ENCODE results near the gene ITPR1. TPM values are rescaled to one million over a fixed set of nuclear protein-coding genes. Genes with fewer than 3 reads are reported as not detected.
A peak's percentile ranks its signal among the peaks of the same experiment; 100 is the strongest.

The ITPR1 gene
- total RNA-seq, 1 donor from 2014 or later: 121 TPM

DNA sequence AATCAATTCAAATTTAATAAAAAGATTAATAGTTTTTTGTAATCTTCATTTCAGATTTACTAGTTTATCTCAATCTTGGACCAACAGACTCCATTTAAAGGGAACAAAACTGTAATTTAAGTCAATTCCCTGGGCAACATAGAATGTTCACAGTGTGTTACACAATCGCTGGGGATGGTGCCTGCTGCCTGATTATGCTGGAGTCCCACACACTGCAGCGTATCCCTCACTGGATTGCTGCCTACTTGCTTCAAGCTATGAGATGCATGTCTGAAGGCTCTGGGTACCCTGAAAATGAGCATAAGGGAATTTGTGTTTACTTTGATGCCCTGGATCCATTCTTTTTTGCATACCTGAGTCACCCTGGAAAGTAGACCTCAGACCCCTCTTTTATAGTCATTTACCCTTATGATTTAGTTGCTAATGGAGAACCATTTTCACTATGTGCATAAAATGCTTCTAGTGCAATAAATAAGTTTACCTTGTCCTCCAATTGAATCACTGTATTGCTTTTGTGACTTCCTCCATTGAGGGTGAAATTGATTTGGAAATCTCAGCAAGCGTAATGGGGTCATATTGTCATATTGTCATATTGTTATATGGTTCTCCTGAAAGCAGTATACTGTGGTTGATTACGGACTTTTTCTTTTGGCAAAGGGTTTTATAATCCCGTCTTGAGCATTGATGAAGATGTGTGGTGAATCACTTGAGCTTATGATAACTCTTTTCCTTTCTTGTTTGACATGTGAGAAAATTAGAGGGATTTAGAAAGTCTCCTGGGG lies 35.9 kb downstream of the ITPR1 start:
- TF ChIP-seq, protein P1, sequence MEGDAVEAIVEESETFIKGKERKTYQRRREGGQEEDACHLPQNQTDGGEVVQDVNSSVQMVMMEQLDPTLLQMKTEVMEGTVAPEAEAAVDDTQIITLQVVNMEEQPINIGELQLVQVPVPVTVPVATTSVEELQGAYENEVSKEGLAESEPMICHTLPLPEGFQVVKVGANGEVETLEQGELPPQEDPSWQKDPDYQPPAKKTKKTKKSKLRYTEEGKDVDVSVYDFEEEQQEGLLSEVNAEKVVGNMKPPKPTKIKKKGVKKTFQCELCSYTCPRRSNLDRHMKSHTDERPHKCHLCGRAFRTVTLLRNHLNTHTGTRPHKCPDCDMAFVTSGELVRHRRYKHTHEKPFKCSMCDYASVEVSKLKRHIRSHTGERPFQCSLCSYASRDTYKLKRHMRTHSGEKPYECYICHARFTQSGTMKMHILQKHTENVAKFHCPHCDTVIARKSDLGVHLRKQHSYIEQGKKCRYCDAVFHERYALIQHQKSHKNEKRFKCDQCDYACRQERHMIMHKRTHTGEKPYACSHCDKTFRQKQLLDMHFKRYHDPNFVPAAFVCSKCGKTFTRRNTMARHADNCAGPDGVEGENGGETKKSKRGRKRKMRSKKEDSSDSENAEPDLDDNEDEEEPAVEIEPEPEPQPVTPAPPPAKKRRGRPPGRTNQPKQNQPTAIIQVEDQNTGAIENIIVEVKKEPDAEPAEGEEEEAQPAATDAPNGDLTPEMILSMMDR (IDR thresholded peaks at IDR 0.05): no peak
- Histone ChIP-seq H3K4me3 (no peak overlapping the region), H3K27ac (no peak overlapping the region), H3K27me3 (no peaks in the 10 kb centered on the region), H3K9me3 (no peaks in the 10 kb centered on the region), H3K4me1 (peaks cover 12 to 28% of the 10 kb centered on the region in 2 donors), H3K36me3 (no peaks in the 10 kb centered on the region)
- intact Hi-C loops (cut with DNase I): no loop called here
- no peak for DNase-seq (ENCODE audit: low spot score in 2 of 2)

- Histone ChIP-seq H3K27ac (no peak overlapping the region), H3K27me3 (no peaks in the 10 kb centered on the region), H3K36me3 (no peaks in the 10 kb centered on the region), H3K4me1 (peaks cover 12 to 35% of the 10 kb centered on the region in 2 donors), H3K9me3 (no peaks in the 10 kb centered on the region), H3K4me3 (no peak overlapping the region)
- intact Hi-C loops (cut with DNase I): no loop called here
- TF ChIP-seq, protein P1 (IDR thresholded peaks at IDR 0.05): no peak
- no peak for DNase-seq (ENCODE audit: low spot score in 2 of 2)
These were observed 36.9 kb downstream of the ITPR1 start for GRCh38 chr3:4529876-4530588.

- TF ChIP-seq, protein P1 (IDR thresholded peaks at IDR 0.05): no peak
- Histone ChIP-seq H3K9me3 (no peaks in the 10 kb centered on the region), H3K4me3 (no peak overlapping the region), H3K27ac (no peak overlapping the region), H3K4me1 (peaks cover 12 to 40% of the 10 kb centered on the region in 2 donors), H3K36me3 (no peaks in the 10 kb centered on the region), H3K27me3 (no peaks in the 10 kb centered on the region)
- intact Hi-C loops (cut with DNase I): no loop called here
- no peak for DNase-seq (ENCODE audit: low spot score in 2 of 2)
These were observed 38.4 kb downstream of the ITPR1 start for GRCh38 chr3:4531478-4532025.

- Histone ChIP-seq H3K4me3 (no peak overlapping the region), H3K4me1 (peaks cover 12 to 40% of the 10 kb centered on the region in 2 donors), H3K9me3 (no peaks in the 10 kb centered on the region), H3K27ac (no peak overlapping the region), H3K36me3 (no peaks in the 10 kb centered on the region), H3K27me3 (no peaks in the 10 kb centered on the region)
- TF ChIP-seq, protein P1 (IDR thresholded peaks at IDR 0.05): no peak
- intact Hi-C loops (cut with DNase I): no loop called here
- DNase-seq (ENCODE audit: low spot score in 2 of 2): no peak
These were observed 39.5 kb downstream of the ITPR1 start for GRCh38 chr3:4532535-4533112.

DNA sequence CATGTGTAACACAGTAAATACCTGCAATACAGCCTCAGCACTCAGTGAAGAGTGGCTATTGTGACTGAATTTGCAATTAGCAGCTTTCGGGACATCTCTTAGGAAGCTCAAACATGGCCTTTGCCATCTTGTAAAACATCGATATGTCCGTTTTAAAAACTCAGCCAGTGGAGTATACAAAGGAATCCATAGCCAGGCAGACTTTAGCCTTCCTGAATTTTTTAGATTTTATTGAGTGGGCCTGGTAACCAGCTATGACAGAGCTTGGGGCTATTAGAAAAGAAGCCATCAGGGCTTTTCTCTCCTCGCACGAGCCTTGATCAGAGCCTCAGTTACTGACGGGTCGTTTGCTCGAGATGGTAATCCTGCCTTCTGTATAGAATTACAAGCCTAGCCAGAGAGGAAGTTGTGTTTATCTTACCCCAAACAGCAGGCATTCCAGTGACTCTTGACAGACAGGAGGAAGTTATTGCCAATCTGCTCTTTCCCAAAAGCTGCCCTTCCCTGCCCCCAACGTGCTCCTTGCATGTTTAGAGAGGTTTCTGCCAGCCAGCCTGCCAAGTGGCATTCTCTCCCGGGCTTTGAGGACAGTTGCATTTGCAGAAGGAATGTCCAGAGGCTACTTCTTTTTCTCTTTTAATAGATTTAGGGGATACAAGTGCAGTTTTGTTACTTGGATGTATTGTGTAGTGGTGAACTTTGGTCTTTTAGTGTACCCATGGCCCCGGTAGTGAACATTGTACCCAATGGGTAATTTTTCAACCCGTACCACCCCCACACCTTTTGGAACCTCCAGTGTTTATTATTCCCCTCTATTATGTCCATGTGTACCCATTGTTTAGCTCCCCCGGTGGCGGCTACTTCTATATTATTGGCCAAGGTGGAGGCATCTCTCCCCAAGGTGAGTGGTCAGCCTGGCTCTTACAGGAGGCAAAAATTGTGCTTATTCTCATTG lies 40.6 kb downstream of the ITPR1 start:
- TF ChIP-seq, protein P1 (IDR thresholded peaks at IDR 0.05): no peak
- intact Hi-C loops (cut with DNase I): no loop called here
- no peaks in the 10 kb centered on the region for H3K9me3 ChIP-seq
- no peaks in the 10 kb centered on the region for H3K27me3 ChIP-seq
- peaks cover 12 to 32% of the 10 kb centered on the region in 2 donors for H3K4me1 ChIP-seq
- DNase-seq (ENCODE audit: low spot score in 2 of 2): no peak
- peak overlapping the region in 1 of 2 donors; percentile 39 for H3K4me3 ChIP-seq
- H3K27ac ChIP-seq: peak overlapping the region; percentile 52 to 72
- H3K36me3 ChIP-seq: peaks cover 0 to 2% of the 10 kb centered on the region in 2 donors
